Keratinocyte (primary cell): ENCODE results near the gene NPAS3.

Experiments used
- CTCF ChIP-seq, 3 experiments: IDR thresholded peaks in 1 of 3; conservative IDR thresholded peaks in 1 of 3; optimal IDR thresholded peaks in 1 of 3; 2 replicates in 2 of 3; 3 replicates in 1 of 3; pipeline versions ENCODE3 to v1.5.1; 2011; ENCODE audit warnings: low read length in 3 of 3, mild to moderate bottlenecking in 3 of 3, moderate library complexity in 2 of 3, control low read depth in 1 of 3, inconsistent platforms in 1 of 3; ENCODE audit not compliant: insufficient read depth in 2 of 3; ENCODE audit errors: extremely low read depth in 1 of 3
- EZH2 ChIP-seq: IDR thresholded peaks from one replicate; pipeline ENCODE4 v1.6.1; 2012; ENCODE audit warnings: inconsistent platforms, mild to moderate bottlenecking, low read length, moderate library complexity

- TF ChIP-seq CTCF (optimal IDR thresholded peaks at IDR 0.05 in 1 of 3, IDR thresholded peaks at IDR 0.05 in 1 of 3, conservative IDR thresholded peaks at IDR 0.05 in 1 of 3; ENCODE audit: extremely low read depth in 1 of 3, insufficient read depth in 2 of 3, low read length in 3 of 3) (no peak), EZH2 (no peak)
Measured at GRCh38 chr14:32932302-32932913, 6.3 kb upstream of the NPAS3 start.
